HEK293T (cell line): ENCODE data around the gene SETBP1.

Experiments
- CTCF ChIA-PET: fragments of 350-600 bp; formaldehyde crosslinking; extraction: SDS; loops from one replicate; lab custom pipeline; 2021; ENCODE audit warnings: antibody characterized with exemption, inconsistent platforms; lab: Yijun Ruan, JAX
- POLR2A ChIA-PET: fragments of 350-600 bp; formaldehyde crosslinking; extraction: SDS; loops from one replicate; lab custom pipeline; 2020; ENCODE audit warnings: antibody characterized with exemption, inconsistent platforms; lab: Yijun Ruan, JAX
- DNase-seq: peaks from one replicate; pipeline ENCODE4 v3.0.0; 2012; ENCODE audit warnings: mixed read lengths; ENCODE audit errors: extremely low spot score
- ARNT ChIP-seq: fragments of 450-650 bp; IDR thresholded peaks from 2 replicates; pipeline ENCODE4 v1.6.1; 2017; ENCODE audit warnings: mild to moderate bottlenecking
- BHLHE40 ChIP-seq: fragments of 450-650 bp; IDR thresholded peaks from 2 replicates; pipeline ENCODE4 v1.6.1; 2016; ENCODE audit warnings: mild to moderate bottlenecking, moderate library complexity, borderline replicate concordance
- CTBP1 ChIP-seq: fragments of 450-650 bp; IDR thresholded peaks from 2 replicates; pipeline ENCODE4 v1.6.1; 2016; ENCODE audit warnings: borderline replicate concordance
- ELF4 ChIP-seq: fragments of 450-650 bp; IDR thresholded peaks from 2 replicates; pipeline ENCODE4 v1.6.1; 2017; ENCODE audit warnings: antibody characterized with exemption
- FOXA1 ChIP-seq: fragments of 450-650 bp; IDR thresholded peaks from 2 replicates; pipeline ENCODE4 v1.6.1; 2016; ENCODE audit warnings: mild to moderate bottlenecking
- FOXK2 ChIP-seq: fragments of 450-650 bp; IDR thresholded peaks from 2 replicates; pipeline ENCODE4 v1.6.1; 2016; ENCODE audit warnings: mild to moderate bottlenecking
- FOXM1 ChIP-seq: fragments of 450-650 bp; IDR thresholded peaks from 2 replicates; pipeline ENCODE4 v1.6.1; 2017; ENCODE audit warnings: mild to moderate bottlenecking, borderline replicate concordance
- HDGF ChIP-seq: fragments of 450-650 bp; IDR thresholded peaks from 2 replicates; pipeline ENCODE4 v1.6.1; 2017; ENCODE audit warnings: antibody characterized with exemption, borderline replicate concordance
- L3MBTL2 ChIP-seq: fragments of 450-650 bp; conservative IDR thresholded peaks from 2 replicates; pipeline ENCODE4 v1.6.1; 2016; ENCODE audit warnings: mild to moderate bottlenecking
- LEF1 ChIP-seq: fragments of 450-650 bp; IDR thresholded peaks from 2 replicates; pipeline ENCODE4 v1.6.1; 2017; ENCODE audit warnings: mild to moderate bottlenecking, borderline replicate concordance
- NFRKB ChIP-seq: fragments of 450-650 bp; IDR thresholded peaks from 2 replicates; pipeline ENCODE4 v1.6.1; 2016; ENCODE audit warnings: mild to moderate bottlenecking, moderate library complexity
- PKNOX1 ChIP-seq: fragments of 450-650 bp; IDR thresholded peaks from 2 replicates; pipeline ENCODE4 v1.6.1; 2016
- SP1 ChIP-seq: fragments of 450-650 bp; IDR thresholded peaks from 2 replicates; pipeline ENCODE4 v1.6.1; 2017
- SUZ12 ChIP-seq: fragments of 450-650 bp; IDR thresholded peaks from 2 replicates; pipeline ENCODE4 v1.6.1; 2016; ENCODE audit warnings: mild to moderate bottlenecking
- TARDBP ChIP-seq: fragments of 450-650 bp; IDR thresholded peaks from 2 replicates; pipeline ENCODE4 v1.6.1; 2016
- ZNF384 ChIP-seq: fragments of 450-650 bp; IDR thresholded peaks from 2 replicates; pipeline ENCODE4 v1.6.1; 2016

Gene SETBP1

GRCh38 chr18:44954257-44954656 lies 273.6 kb downstream of the SETBP1 start:
- CTCF ChIA-PET, result no interaction called here
- TF ChIP-seq LEF1 (no peak), FOXA1 (no peak), FOXM1 (no peak), CTBP1 (no peak), L3MBTL2 (no peak), ARNT (no peak), BHLHE40 (no peak), FOXK2 (no peak), ELF4 (no peak), NFRKB (no peak), TARDBP (no peak)
- DNase-seq, result no peak
- POLR2A ChIA-PET, result no interaction called here

- TF ChIP-seq SP1 (no peak), FOXK2 (no peak), HDGF (no peak), ZNF384 (no peak), TARDBP (no peak), FOXA1 (no peak), BHLHE40 (no peak), L3MBTL2 (no peak), FOXM1 (no peak), SUZ12 (no peak), ELF4 (no peak), CTBP1 (no peak), LEF1 (no peak), NFRKB (no peak), PKNOX1 (no peak), ARNT (no peak)
- DNase-seq, result no peak
- CTCF ChIA-PET, result no interaction called here
- POLR2A ChIA-PET, result interaction anchor here (1.4 kb wide), 1 partner anchor 10 kb away, joined by 6 read pairs; no protein-coding TSS in a partner anchor
Observed at GRCh38 chr18:44955825-44956224, 275.1 kb downstream of the SETBP1 start.

- TF ChIP-seq CTBP1, result no peak
- ChIA-PET CTCF (no interaction called here), POLR2A (interaction anchor here (1.4 kb wide), 1 partner anchor 11 kb away, joined by 6 read pairs; no protein-coding TSS in a partner anchor)
- no peak for DNase-seq
Observed at GRCh38 chr18:44957025-44957424, 276.3 kb downstream of the SETBP1 start.

GRCh38 chr18:44957461-44957860 lies 276.8 kb downstream of the SETBP1 start:
- ChIA-PET POLR2A (no interaction called here), CTCF (no interaction called here)
- TF ChIP-seq LEF1, result no peak
- TF ChIP-seq NFRKB, result no peak
- no peak for TF ChIP-seq ELF4
- no peak for TF ChIP-seq FOXK2
- no peak for TF ChIP-seq PKNOX1
- TF ChIP-seq L3MBTL2, result no peak
- TF ChIP-seq SUZ12, result no peak
- no peak for TF ChIP-seq CTBP1
- TF ChIP-seq FOXM1, result no peak
- no peak for TF ChIP-seq SP1
- no peak for TF ChIP-seq BHLHE40
- TF ChIP-seq ZNF384, result no peak
- TF ChIP-seq ARNT, result no peak
- no peak for TF ChIP-seq HDGF
- no peak for TF ChIP-seq TARDBP
- no peak for TF ChIP-seq FOXA1
- DNase-seq, result no peak

- POLR2A ChIA-PET, result no interaction called here
- no peak for TF ChIP-seq ARNT
- DNase-seq, result no peak
- CTCF ChIA-PET, result interaction anchor here (0.7 kb wide), 1 partner anchor 15 kb away, joined by 3 read pairs; no protein-coding TSS in a partner anchor
Observed at GRCh38 chr18:44958040-44958439, 277.4 kb downstream of the SETBP1 start.

- ChIA-PET POLR2A (no interaction called here), CTCF (interaction anchor here (0.7 kb wide), 1 partner anchor 15 kb away, joined by 3 read pairs; no protein-coding TSS in a partner anchor)
- TF ChIP-seq SP1, result no peak
- no peak for TF ChIP-seq HDGF
- no peak for TF ChIP-seq SUZ12
- TF ChIP-seq ARNT, result no peak
- no peak for TF ChIP-seq FOXK2
- no peak for TF ChIP-seq ELF4
- TF ChIP-seq BHLHE40, result no peak
- TF ChIP-seq LEF1, result no peak
- TF ChIP-seq FOXA1, result no peak
- TF ChIP-seq L3MBTL2, result no peak
- no peak for TF ChIP-seq TARDBP
- no peak for TF ChIP-seq NFRKB
- no peak for DNase-seq
Observed at GRCh38 chr18:44958455-44958854, 277.8 kb downstream of the SETBP1 start.

GRCh38 chr18:44959013-44959412 lies 278.3 kb downstream of the SETBP1 start:
- ChIA-PET CTCF (no interaction called here), POLR2A (no interaction called here)
- no peak for DNase-seq
- TF ChIP-seq LEF1 (no peak), PKNOX1 (no peak), TARDBP (no peak), FOXA1 (no peak), ZNF384 (no peak), SUZ12 (no peak), FOXM1 (no peak), SP1 (no peak), FOXK2 (no peak), ELF4 (no peak), NFRKB (no peak), L3MBTL2 (no peak), HDGF (no peak), CTBP1 (no peak), BHLHE40 (no peak), ARNT (no peak)
